Activated naive CD4-positive, alpha-beta T cell (primary cell): Measurements from ENCODE around the gene CARNS1.
"Not testable (repeated sequence)": the region's sequence is repeated elsewhere in the genome, so short reads cannot be mapped to it uniquely, and the experiment has no call there.

ENCODE experiments used
- DNase-seq, 4 experiments: peaks; one replicate each; lab custom pipeline; 2025; lab: John Stamatoyannopoulos, UW

Gene CARNS1

DNA sequence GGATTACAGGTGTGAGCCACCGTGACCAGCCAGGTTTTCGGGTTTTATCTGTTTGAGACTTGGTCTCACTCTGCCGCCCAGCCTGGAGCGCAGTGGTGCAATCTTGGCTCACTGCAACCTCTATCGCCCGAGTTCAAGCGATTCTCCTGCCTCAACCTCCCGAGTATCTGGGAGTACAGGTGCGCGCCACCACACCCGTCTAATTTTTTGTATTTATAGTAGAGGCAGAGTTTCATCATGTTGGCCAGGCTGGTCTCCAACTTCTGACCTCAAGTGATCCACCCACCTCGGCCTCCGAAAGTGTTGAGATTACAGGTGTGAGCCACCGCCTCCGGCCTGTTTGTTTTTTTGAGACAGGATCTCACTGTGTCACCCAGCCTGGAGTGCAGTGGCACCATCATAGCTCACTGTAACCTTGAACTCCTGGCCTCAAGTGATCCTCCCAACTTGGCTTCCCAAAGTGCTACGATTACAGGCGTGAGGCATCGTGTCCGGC is 11.9 kb downstream of the CARNS1 start:
- DNase-seq: not testable (repeated sequence)

DNA sequence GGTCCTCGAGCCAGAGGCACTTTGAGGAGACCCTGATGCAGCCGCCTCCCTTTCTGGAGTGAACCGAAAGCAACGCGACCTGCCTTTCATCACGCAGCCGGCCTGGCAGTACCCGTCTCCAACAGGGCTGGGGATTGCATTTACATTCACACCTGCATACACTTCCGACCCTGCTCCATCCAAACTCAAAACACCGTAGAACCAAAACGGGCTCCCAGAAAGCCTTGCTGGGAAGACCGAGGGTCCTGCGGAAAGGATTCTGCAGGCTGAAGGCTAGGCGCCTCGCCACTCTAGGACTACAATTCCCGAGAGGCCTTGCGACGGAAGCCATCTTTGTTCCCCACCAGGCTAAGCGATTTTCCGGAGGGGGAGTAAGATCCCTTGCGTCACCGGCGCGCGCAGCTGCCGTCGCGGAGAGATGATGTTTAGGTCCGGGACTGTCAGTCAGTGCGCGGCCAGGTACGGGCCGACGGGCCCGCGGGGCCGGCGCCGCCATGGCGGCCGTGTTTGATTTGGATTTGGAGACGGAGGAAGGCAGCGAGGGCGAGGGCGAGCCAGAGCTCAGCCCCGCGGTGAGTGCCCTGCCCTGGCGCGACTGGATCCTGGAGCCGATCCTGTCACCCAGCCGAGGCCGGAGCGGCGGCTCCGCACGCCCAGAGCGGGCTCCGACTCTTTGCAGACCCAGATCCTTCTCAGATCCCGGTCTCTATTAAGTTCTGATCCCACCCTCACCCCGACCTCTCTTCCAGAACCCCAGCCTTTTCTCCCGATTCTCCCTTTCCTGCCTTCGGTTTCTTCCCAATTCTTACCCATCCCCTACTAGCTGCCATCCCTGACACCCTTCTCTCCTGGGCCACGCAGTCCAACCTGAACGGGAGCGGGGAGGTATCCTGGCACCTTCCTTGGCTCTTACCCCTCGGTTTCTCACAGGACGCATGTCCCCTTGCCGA is 12.8 kb downstream of the CARNS1 start, which contains the start of gene RPS6KB2:
RPS6KB2 (plus strand) TSS at position 443 of the 950 bp plus-strand sequence; CDS start at position 495, 52 bp downstream.
- DNase-seq: peak; percentile 95 to 99 (median 98)

DNA sequence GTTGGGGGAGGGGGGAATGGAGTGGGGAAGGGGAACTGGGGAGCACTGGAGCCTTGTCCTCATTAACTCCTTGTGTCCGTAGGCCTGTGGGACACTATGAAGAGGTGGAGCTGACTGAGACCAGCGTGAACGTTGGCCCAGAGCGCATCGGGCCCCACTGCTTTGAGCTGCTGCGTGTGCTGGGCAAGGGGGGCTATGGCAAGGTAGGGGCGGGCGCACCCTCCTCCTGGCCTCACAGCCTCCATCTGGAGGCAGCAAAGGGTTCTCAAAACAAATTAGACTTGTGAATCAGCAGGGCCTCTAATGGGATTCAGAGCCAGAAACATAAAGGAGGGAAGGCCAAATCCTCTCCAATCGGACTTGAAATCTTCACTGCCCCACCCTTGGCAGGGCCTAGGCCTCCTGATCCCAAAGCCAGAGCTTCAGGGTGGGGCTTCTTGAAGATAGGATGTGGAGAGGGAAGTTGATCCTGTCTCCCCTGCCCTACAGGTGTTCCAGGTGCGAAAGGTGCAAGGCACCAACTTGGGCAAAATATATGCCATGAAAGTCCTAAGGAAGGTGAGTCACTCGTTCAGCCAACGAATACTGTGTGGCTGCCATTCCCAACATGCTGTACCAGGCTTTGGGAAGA is 13.7 kb downstream of the CARNS1 start:
- DNase-seq: no peak

DNA sequence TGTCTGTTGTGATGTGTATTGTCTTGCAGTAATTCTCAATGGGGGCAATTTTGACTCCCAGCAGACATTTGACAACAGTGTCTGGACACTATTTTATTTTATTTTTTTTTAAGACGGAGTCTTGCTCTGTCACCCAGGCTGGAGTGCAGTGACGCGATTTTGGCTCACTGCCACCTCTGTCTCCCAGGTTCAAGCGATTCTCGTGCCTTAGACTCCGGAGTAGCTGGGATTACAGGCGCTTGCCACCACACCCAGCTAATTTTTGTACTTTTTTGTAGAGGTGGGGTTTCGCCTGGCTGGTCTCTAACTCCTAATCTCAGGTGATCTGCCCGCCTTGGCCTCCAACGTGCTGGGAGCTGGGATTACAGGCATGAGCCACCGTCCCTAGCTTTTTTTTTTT is 14.2 kb downstream of the CARNS1 start:
- no peak for DNase-seq

DNA sequence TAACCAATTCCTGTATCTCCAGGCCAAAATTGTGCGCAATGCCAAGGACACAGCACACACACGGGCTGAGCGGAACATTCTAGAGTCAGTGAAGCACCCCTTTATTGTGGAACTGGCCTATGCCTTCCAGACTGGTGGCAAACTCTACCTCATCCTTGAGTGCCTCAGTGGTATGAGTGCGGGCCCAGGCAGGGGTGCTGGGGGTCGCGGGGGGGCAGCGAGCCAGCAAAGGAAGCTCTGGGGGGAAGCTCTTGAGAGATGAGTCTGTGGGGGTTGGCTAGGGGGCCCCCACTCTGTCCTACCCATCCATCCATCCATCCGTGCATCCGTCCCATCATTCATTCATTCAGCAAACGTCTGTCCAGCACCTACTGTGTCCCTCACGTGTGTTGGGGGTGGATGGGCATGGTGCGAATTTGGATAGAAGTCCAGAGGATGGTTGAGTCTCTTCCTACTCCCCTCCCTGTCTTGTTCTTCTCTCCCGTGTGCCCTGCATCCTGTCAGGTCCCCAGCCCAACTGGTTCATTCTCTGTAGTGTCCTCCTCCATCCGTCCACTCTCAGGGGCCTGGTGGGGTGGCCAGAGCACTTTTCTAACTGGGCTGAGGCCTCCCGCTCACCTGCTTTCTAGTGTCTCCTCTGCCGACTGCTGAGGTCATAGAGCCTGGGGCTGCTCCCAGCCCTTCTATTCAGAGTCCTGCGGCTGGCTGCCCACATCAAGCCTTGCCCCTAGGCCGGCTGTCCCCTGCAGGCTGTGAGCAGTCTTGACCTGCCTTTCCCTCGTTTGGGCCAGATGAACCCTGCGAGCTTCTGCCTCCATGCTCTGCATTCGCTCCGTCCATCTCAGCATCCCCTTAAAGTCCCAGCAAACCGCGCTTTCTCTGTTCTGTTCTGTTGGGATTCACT is 16.1 kb downstream of the CARNS1 start:
- no peak for DNase-seq

DNA sequence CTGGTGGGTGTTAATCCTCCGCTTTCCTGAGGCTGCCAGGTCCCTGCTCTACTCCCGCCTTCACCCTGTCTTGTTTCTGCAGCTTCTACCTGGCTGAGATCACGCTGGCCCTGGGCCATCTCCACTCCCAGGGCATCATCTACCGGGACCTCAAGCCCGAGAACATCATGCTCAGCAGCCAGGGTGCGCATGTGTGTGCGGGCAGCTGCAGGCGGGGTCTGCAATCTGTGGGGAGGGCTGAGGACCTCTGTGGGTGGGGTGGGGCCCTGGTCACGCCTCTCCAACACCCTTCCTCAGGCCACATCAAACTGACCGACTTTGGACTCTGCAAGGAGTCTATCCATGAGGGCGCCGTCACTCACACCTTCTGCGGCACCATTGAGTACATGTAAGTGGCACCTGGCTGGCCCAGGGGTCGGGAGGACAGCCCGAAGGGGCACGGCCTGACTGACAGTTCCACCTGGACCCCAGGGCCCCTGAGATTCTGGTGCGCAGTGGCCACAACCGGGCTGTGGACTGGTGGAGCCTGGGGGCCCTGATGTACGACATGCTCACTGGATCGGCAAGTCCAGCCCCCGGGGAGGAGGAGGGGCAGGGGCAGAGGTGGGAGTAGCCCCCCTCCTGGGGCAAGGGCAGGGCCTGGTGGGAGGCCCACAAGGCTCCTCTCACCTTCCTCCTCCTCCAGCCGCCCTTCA is 17.3 kb downstream of the CARNS1 start:
- DNase-seq: no peak

DNA sequence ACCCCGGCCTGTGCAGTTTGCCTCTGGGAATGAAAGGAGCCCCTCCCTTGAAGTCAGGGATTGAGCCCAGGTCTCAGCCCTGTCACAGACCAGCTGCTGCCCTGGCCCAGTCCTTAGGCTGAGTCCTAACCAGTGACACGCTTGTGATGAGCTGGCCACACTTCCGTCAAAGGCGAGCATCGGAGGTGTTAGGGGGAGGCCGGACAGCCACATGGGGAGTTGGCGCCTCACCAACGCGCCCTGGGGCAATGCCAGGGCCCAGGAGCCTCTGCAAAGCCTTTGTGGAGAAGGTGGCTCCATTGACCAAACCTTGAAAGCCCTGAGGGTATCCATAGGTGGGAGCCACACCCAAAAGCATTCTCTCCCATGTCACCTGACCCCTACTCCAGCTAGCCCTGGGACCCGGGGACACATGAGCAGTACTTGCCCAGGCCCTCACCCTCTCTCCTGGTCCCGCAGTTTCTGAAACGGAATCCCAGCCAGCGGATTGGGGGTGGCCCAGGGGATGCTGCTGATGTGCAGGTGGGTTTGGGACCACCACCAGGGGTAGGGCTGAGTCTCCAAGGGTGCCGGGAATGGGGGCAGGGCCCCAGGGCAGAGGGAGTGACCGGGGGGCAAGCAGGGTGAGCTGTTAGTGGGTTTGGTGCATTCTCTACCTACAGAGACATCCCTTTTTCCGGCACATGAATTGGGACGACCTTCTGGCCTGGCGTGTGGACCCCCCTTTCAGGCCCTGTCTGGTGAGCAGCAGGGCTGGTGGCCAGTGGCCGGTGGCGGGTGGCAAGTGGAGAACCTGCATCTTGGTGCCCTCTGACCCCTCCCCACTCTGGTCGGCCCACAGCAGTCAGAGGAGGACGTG is 18.3 kb downstream of the CARNS1 start:
- DNase-seq: no peak

DNA sequence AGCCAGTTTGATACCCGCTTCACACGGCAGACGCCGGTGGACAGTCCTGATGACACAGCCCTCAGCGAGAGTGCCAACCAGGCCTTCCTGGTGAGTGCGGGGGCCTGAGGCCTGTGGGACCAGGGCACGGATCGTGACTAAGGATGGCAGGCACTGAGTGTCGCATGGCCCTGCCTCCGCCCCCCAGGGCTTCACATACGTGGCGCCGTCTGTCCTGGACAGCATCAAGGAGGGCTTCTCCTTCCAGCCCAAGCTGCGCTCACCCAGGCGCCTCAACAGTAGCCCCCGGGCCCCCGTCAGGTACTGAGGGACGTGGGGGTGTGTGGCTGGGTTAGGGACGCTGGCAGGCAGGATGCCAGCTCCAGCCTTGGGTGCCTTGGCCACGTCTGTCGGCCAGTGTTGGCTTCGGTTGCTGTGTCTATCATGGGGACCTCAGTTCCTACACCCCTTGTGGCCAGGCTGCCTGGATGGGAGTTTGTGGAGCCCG is 19.0 kb downstream of the CARNS1 start:
- no peak for DNase-seq

DNA sequence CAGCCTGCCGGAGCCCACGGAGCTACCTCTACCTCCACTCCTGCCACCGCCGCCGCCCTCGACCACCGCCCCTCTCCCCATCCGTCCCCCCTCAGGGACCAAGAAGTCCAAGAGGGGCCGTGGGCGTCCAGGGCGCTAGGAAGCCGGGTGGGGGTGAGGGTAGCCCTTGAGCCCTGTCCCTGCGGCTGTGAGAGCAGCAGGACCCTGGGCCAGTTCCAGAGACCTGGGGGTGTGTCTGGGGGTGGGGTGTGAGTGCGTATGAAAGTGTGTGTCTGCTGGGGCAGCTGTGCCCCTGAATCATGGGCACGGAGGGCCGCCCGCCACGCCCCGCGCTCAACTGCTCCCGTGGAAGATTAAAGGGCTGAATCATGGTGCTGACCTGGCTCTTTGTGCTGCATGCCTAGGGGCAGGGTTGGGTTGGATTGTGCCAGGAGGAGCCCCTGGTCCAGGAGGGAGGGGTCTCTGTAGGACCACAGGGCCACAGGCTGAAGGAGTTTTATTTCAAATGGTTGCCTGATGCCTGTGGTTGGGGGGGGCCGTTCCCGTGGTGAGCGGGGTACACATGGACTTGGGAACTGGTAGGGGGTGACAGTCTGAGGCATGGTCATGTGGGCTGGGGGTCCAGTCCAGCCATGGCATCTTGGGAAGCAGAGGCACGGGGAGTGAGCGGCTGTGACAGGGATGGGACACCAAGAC is 19.7 kb downstream of the CARNS1 start:
- DNase-seq: no peak

DNA sequence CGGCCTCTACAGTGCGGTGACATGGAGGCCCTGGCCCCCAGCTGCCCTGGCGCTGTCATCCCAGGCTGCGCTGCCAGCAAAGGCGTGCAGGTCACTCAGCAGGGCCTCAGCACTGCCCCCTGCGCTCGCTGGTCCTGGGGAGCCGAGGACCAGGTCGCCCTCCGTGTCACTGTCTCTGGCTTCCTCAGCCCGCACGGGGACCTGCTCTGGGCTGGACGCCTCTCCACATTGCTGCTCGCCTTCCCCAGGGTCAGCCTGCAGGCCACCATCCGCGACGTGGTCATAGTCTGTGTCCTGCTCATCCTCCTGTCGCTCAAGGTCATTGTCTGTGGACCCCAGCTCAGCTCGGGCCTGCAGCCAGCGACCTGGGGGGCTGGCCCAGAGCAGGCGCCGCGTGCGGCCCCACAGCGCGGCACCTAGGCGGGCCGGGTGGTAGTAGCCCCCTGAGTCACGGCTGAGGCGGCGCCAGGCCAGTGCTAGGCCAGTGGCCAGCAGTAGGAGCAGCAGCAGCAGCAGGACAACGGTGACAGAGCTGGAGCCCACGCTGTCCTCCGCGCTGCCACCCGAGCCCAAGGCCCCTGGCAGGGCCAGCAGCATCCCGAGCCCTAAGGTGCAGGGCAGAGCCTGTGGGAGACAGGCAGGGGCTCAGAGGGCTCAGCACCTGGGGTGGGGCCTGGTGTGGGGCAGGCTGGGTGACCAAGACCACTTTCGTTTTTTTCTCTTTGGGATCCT is 20.4 kb downstream of the CARNS1 start:
- DNase-seq: no peak

DNA sequence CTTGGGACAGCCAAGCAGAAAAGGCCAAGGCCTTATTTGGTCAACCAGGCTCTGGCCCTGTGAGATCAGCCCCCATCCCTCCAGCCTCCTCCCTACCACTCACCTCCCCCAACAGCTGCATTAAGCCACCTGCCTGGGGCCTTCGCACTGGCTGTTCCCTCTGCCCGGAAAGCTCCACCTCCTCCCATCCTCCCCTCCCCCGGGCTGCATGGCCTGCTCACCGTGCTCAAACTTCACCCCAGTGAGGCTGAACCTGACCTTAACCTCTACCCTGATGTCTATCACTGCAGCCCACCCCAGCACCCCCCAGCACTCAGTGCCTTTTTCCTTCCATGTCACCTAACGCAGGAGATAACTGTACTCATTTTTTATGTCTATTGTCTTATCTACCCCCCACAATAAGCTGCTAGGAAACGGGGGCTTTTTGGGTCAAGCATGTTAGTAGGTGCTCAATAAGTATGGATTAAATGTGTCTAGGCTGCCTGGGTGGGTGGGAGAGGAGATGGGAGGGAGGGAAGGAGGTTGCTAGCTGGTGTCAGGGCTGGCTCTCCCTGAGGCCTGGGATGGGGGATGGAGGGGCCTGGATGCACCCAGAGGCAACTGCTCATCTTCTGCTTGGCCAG is 21.1 kb downstream of the CARNS1 start:
- peak in 2 of 4 experiments; percentile 38 to 55 for DNase-seq

DNA sequence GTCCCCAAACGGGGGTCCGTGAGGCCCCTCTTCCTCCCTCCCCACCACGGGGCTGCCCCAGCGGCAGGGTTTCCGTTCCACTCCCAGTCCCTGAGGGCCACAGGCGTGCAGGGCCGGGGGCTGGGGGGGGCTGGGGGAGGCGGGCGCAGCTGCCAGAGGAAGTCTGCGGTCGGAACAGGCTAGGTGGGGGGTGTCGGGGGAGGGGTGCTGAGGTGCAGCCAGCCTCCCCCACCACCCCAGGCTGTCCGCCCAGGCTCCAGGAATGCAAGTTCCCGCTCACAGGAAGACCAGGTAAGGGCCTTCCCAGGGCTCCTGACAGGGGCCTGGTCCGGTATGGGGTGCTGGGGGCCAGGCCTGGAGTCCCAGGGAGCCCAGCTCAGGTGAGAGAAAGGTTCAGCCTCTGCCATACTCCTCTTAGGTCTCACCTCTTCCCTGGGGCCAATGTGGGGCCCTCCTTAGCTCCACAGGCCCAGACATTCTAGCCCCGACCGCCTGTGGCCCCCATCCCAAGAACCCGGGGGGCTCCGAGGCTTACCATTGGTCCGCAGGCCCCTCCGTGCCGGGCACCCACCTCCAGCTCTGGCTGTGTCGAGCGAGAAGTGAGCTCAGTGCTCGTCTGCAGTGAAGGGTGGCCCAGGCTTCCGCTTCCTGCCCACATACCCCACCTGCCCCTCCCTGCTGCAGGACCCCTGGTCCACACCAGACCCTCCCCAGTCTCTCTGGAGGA is 21.8 kb downstream of the CARNS1 start, which contains the start of gene PTPRCAP:
PTPRCAP (minus strand) TSS at position 601 of the 727 bp plus-strand sequence; CDS start at position 538, 63 bp downstream.
- peak in 2 of 4 experiments; percentile 75 to 83 for DNase-seq

DNA sequence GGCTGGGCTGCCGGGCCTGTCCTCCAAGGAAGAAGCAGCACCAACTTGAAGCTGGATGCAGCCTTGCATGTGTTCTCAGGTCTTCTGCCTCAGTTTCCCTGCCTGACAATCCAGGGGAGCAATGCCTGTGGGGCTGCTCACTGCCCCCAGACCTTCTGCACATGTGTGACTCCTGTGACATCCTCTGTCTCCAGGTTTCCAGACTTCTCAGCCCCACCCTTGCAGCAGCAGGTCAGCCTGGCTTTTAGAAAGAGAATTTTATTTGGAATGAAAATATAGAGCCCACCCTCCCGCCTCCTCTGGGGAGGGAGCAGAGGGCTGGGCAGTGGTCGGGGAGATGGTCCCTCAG is 22.3 kb downstream of the CARNS1 start:
- no peak for DNase-seq

DNA sequence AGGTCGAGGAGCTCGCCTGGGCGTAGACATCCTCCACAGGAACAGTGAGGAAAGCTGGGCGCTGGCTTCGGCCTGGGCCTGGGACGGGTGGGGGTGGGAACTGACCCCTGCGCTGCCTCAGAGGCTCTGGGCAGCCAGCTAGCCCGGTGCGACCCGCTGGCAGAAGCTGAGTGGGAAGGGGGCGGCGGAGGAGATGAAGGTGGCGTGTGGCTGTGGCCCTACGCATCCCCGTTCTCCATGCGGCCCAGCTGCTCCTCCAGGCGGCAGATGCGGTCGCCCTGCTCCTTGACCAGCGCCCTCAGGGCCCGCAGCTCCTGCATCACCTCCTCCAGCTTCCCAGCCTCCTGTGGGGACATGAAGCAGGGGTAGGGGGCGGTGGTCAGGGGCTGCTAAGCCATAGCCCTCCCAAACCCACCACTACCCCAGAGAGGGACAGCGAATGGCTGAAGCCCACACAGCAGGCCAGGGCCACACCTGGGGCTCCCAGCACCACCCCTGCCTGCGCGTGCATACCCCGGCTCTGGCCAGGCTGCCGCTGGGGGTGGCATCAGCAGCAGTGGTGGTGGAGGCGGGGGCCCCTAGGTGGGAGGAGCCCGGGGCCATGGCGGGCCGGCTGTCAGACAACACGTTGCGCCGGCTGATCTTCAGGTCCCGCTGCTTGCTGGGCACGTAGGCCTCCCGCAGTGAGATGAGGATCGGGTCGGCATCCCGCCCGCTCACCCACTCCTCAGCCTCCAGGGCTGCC is 22.9 kb downstream of the CARNS1 start:
- peak; percentile 32 to 69 (median 48) for DNase-seq

DNA sequence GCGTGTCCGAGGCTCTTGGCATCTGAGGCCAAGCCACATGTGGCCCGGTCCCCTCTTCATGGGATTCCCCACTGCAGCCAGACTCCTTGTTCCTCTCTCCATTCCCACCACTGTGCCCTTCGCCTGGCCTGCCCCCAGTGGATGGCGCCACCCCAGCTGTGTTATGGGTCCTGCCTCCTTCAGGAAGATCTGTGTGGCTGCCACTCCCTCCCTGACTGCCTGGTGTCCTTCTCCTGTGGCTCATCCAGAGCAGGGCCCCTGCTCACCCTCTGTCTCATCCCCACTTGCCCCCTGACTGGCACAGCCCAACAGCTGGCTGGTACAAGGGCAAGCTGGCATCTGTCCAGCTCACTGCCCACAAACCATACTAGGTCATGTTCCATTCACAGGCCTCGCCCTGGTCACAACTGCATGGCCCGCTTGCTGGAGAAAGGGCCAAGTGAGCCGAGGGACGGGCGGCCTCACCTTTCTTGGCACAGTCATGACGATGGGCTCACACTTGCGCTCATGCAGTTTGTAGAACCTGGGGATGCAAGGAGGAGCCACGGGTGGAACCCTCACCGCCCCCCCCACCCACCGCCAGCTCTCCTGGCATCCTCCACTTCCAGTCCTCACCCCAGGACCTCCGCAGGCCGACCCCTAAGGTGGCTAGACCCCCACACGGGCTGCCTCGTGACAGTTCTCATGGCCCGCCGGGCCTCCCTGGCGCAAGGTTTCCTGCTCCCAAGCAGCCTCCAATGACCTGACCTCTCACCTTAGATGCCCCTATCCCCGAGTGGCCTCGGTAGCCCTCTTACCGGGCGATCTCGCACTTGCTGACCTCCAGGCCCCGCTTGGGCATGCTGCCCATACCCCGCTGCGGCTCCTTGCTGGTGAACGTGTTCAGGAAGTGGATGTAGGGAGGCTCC is 24.1 kb downstream of the CARNS1 start:
- no peak for DNase-seq
